Stomach (tissue), 4 donors: ENCODE data around the gene OGA.

ENCODE experiments used
- POLR2A ChIP-seq, 4 donors: fragments of 450-650 bp; IDR thresholded peaks; one replicate each; pipeline ENCODE4 v1.6.1; 2016; ENCODE audit warnings: antibody characterized with exemption in 4 of 4, control low read depth in 2 of 4, mild to moderate bottlenecking in 1 of 4, moderate library complexity in 1 of 4
- POLR2AphosphoS5 ChIP-seq, 3 donors: sonication (generic); formaldehyde crosslinking; IDR thresholded peaks; one replicate each; pipeline ENCODE4 v1.6.1; 2016; ENCODE audit warnings: antibody characterized with exemption in 3 of 3
- TF ChIP-seq, protein P1 (sequence below), 7 experiments: fragments of 450-650 bp in 4 of 7; fragments of 200-600 bp in 3 of 7; sonication (generic) in 3 of 7; IDR thresholded peaks; one replicate each; pipeline ENCODE4 v1.5.1; 2016 to 2019; ENCODE audit warnings: antibody characterized with exemption in 7 of 7, control low read depth in 2 of 7, mild to moderate bottlenecking in 1 of 7

DNA sequence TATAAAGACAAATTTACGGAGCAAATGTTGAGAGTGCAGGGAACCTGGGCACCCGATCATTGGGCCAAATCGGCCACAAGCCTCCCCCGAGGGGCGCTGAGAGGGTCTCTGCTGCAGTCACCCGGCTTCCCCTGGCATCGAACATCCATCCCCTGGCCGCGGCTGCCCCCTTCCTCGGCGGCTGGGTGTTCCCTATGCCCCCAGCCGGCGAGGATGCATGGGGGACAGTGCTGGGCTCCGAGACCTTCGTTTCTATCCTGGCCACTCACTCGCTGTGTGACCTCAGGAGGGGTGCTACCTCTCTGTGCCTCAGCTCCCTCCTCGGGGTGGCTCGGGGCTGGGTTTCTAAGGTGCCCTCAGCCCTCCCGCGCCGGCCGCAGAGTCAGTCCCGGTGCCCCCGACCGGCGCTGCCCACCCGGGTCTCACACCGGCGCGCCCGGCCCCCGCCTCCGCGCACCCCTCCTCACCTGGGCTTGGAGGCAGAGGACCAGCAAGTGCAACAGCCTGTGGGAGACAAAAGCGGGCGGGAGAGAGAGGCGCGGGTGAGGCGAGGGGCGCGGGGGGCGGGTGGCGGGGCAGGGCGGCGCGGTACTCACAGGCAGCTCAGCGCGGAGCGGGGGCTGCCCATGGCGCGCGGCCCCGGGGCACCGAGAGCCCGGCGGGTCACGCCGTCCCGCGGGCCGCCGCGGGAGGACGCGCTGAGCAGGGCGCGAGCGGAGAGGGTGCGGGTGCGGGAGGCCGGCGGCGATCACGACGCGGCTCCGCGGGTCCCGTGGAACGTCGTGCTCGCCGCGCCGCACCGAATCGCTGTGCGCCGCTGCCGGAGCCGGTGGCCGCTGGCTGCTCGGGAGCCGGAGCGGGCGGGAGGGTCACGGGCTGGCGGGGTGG is 42.7 kb downstream of the OGA start, which contains the start of gene FGF8:
- TF ChIP-seq, protein P1, sequence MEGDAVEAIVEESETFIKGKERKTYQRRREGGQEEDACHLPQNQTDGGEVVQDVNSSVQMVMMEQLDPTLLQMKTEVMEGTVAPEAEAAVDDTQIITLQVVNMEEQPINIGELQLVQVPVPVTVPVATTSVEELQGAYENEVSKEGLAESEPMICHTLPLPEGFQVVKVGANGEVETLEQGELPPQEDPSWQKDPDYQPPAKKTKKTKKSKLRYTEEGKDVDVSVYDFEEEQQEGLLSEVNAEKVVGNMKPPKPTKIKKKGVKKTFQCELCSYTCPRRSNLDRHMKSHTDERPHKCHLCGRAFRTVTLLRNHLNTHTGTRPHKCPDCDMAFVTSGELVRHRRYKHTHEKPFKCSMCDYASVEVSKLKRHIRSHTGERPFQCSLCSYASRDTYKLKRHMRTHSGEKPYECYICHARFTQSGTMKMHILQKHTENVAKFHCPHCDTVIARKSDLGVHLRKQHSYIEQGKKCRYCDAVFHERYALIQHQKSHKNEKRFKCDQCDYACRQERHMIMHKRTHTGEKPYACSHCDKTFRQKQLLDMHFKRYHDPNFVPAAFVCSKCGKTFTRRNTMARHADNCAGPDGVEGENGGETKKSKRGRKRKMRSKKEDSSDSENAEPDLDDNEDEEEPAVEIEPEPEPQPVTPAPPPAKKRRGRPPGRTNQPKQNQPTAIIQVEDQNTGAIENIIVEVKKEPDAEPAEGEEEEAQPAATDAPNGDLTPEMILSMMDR (IDR thresholded peaks at IDR 0.05), result no peak
- no peak for TF ChIP-seq POLR2A (IDR thresholded peaks at IDR 0.05)
- no peak for TF ChIP-seq POLR2AphosphoS5 (IDR thresholded peaks at IDR 0.05)
